K562 (cell line): ENCODE measurements around the gene PIEZO2. TPM values are rescaled to one million over a fixed set of nuclear protein-coding genes. Genes with fewer than 3 reads are reported as not detected.

Experiments used
- ATAC-seq: fragments of 200-7000 bp; cut with Tn5 transposase; 3 replicates; pipeline ENCODE4 v1.9.1; 2020; ENCODE audit warnings: moderate library complexity
- BruUV-seq: library from RNA; stranded (reverse); fragments of 400-500 nt; replicated peaks from 2 replicates; lab custom pipeline; 2021; lab: Mats Ljungman, UMichigan
- CTCF ChIA-PET: fragments of 300-600 bp; formaldehyde crosslinking; extraction: SDS; loops from one replicate; lab custom pipeline; 2021; ENCODE audit warnings: low intra/inter-chr PET ratio; lab: Yijun Ruan, JAX
- POLR2A ChIA-PET: fragments of 300-600, 350-650 bp; sonication (Branson Sonifier 250); formaldehyde crosslinking; extraction: SDS; loops from one replicate; lab custom pipeline; 2021; ENCODE audit warnings: antibody characterized with exemption, inconsistent platforms; lab: Yijun Ruan, JAX
- DNase-seq, 4 experiments: peaks; one replicate each; pipeline versions ENCODE4 v3.0.0 to v3.0.0-alpha.2; 2011 to 2018; ENCODE audit warnings: low spot score in 3 of 4, mixed read lengths in 3 of 4; ENCODE audit errors: extremely low read depth in 1 of 4
- FAIRE-seq: peaks from 2 replicates; lab custom pipeline; 2011; peaks lifted over from hg19 to GRCh38; lab: Jason Lieb, UNC
- H2AFZ ChIP-seq: 2 replicates; pipeline ENCODE4 v1.6.0; 2011; ENCODE audit warnings: low read depth, low read length, control low read depth, inconsistent platforms
- H3K27ac ChIP-seq: fragments of 200-600 bp; 3 replicates; pipeline ENCODE4 v1.8.0; 2011; ENCODE audit warnings: low read depth, mild to moderate bottlenecking, control low read depth, inconsistent platforms, low read length, moderate library complexity, mixed read lengths; ENCODE audit errors: extremely low read depth
- H3K27me3 ChIP-seq, 2 experiments: fragments of 300-600 bp in 1 of 2; 2 replicates in 1 of 2; 3 replicates in 1 of 2; pipeline versions ENCODE4 v1.6.0 to v1.8.0; 2011; ENCODE audit warnings: inconsistent platforms in 2 of 2, low read length in 2 of 2, mild to moderate bottlenecking in 1 of 2, mixed read lengths in 1 of 2, moderate library complexity in 1 of 2; ENCODE audit not compliant: control insufficient read depth in 2 of 2, insufficient read depth in 2 of 2
- H3K36me3 ChIP-seq: fragments of 300-600 bp; 3 replicates; pipeline ENCODE4 v1.8.0; 2011; ENCODE audit warnings: mild to moderate bottlenecking, low read length, inconsistent platforms; ENCODE audit not compliant: control insufficient read depth, insufficient read depth
- H3K4me1 ChIP-seq, 2 experiments: fragments of 200-600 bp in 1 of 2; replicated peaks in 1 of 2; 2 replicates in 1 of 2; 3 replicates in 1 of 2; pipeline versions ENCODE4 v1.5.1 to v1.8.0; 2011; ENCODE audit warnings: inconsistent platforms in 2 of 2, low read length in 2 of 2, mild to moderate bottlenecking in 1 of 2, mixed read lengths in 1 of 2, moderate library complexity in 1 of 2; ENCODE audit not compliant: control insufficient read depth in 2 of 2, insufficient read depth in 2 of 2
- H3K4me2 ChIP-seq: 2 replicates; pipeline ENCODE4 v1.6.1; 2011; ENCODE audit warnings: low read length, control low read depth, inconsistent platforms, mixed read lengths; ENCODE audit not compliant: insufficient read depth
- H3K4me3 ChIP-seq: fragments of 200-600 bp; sonication (generic), shearing (Covaris generic); 2 replicates; pipeline ENCODE4 v1.5.1; 2016; ENCODE audit warnings: control low read depth, inconsistent platforms
- H3K79me2 ChIP-seq: fragments of 200-600 bp; 3 replicates; pipeline ENCODE4 v1.8.0; 2011; ENCODE audit warnings: low read length, inconsistent platforms; ENCODE audit not compliant: control insufficient read depth, insufficient read depth
- H3K9ac ChIP-seq, 2 experiments: 2 replicates each; pipeline versions ENCODE4 v1.6.0 to v1.6.1; 2011; ENCODE audit warnings: low read depth in 2 of 2, low read length in 2 of 2, control low read depth in 1 of 2, inconsistent platforms in 1 of 2, mild to moderate bottlenecking in 1 of 2, mixed read lengths in 1 of 2; ENCODE audit not compliant: insufficient read depth in 1 of 2
- H3K9me1 ChIP-seq: one replicate; pipeline ENCODE4 v1.6.0; 2011; ENCODE audit warnings: inconsistent platforms, mild to moderate bottlenecking, low read length, moderate library complexity; ENCODE audit not compliant: control insufficient read depth, insufficient read depth
- H3K9me3 ChIP-seq: replicated peaks from 2 replicates; pipeline ENCODE4 v1.5.1; 2011; ENCODE audit warnings: low read depth, low read length, inconsistent platforms; ENCODE audit not compliant: control insufficient read depth, insufficient read depth
- H4K20me1 ChIP-seq: replicated peaks from 2 replicates; pipeline ENCODE4 v1.6.1; 2011; ENCODE audit warnings: low read length, inconsistent platforms, mixed read lengths; ENCODE audit not compliant: control insufficient read depth, insufficient read depth
- CBX8 ChIP-seq: fragments of 200-600 bp; sonication (generic); IDR thresholded peaks from 2 replicates; pipeline ENCODE4 v1.6.1; 2012; ENCODE audit warnings: borderline replicate concordance, mixed run types, low read depth, mild to moderate bottlenecking, moderate library complexity, mixed read lengths, low read length, control low read depth, inconsistent platforms; ENCODE audit not compliant: poor library complexity, severe bottlenecking; ENCODE audit errors: extremely low read depth
- CHCHD3 ChIP-seq: fragments of 250-450 bp; sonication (Bioruptor Pico); IDR thresholded peaks from 2 replicates; pipeline ENCODE4 v2.1.2; 2022; ENCODE audit warnings: mild to moderate bottlenecking
- ELF2 ChIP-seq: fragments of 250-450 bp; sonication (Bioruptor Pico); IDR thresholded peaks from 2 replicates; pipeline ENCODE4 v1.5.0; 2021; ENCODE audit warnings: mild to moderate bottlenecking
- ERF ChIP-seq: fragments of 450-650 bp; formaldehyde crosslinking; IDR thresholded peaks from 2 replicates; pipeline ENCODE4 v1.4.0; 2020; ENCODE audit warnings: mild to moderate bottlenecking, mixed read lengths
- GATAD2B ChIP-seq: fragments of 450-650 bp; IDR thresholded peaks from 2 replicates; pipeline ENCODE4 v1.6.1; 2017; ENCODE audit warnings: mild to moderate bottlenecking, borderline replicate concordance
- MCM5 ChIP-seq: fragments of 450-650 bp; IDR thresholded peaks from 2 replicates; pipeline ENCODE4 v1.6.1; 2016; ENCODE audit warnings: low read depth
- NR2C1 ChIP-seq, 2 experiments: fragments of 450-650 bp; IDR thresholded peaks; 2 replicates each; pipeline ENCODE4 v1.6.1; 2017; ENCODE audit warnings: mild to moderate bottlenecking in 2 of 2, antibody characterized with exemption in 1 of 2, inconsistent platforms in 1 of 2, missing compliant biosample characterization in 1 of 2, missing genetic modification characterization in 1 of 2
- PTBP1 ChIP-seq: fragments of 200-400 bp; formaldehyde crosslinking; IDR thresholded peaks from 2 replicates; pipeline ENCODE4 v1.6.1; 2017; ENCODE audit warnings: low read depth, low read length
- TCF15 ChIP-seq: fragments of 250-450 bp; sonication (Bioruptor Pico); IDR thresholded peaks from 2 replicates; pipeline ENCODE4 v1.8.0; 2022; ENCODE audit warnings: moderate library complexity, mild to moderate bottlenecking, inconsistent platforms
- TEAD4 ChIP-seq, 2 experiments: sonication (generic) in 1 of 2; formaldehyde crosslinking in 1 of 2; IDR thresholded peaks; 2 replicates each; pipeline versions ENCODE4 v1.6.1 to v1.8.0; 2012 to 2022; ENCODE audit warnings: borderline replicate concordance in 1 of 2, inconsistent platforms in 1 of 2, low read length in 1 of 2, mild to moderate bottlenecking in 1 of 2, missing genetic modification reagents in 1 of 2
- XRCC4 ChIP-seq: IDR thresholded peaks from one replicate; pipeline ENCODE4 v1.6.1; 2011; ENCODE audit not compliant: insufficient read depth, insufficient read length; ENCODE audit errors: extremely low read depth
- WGBS: fragments of 100-300 bp; shearing (Covaris generic); methylation state at CpG from one replicate; pipeline ENCODE4 v1.1.6; 2016; ENCODE audit warnings: low coverage, mixed read lengths; ENCODE audit not compliant: insufficient coverage; ENCODE audit errors: missing lambda C conversion rate; 5-methylcytosine and 5-hydroxymethylcytosine counted together
- in situ Hi-C: fragments of 300-500 bp; cut with MboI; formaldehyde crosslinking; loops from 4 replicates; pipeline ENCODE4 v1.15.0; 2018; ENCODE audit warnings: inconsistent platforms, mixed read lengths
- intact Hi-C: fragments of 100-400 bp; cut with micrococcal nuclease; formaldehyde crosslinking; loops from 2 replicates; pipeline ENCODE4 v1.14.2; 2022
- polyA plus RNA-seq, 8 experiments: library from polyadenylated mRNA; depleted of rRNA in 4 of 8; stranded (reverse) in 5 of 8; unstranded in 3 of 8; fragments of >200 nt; fragmentation: Nextera tagmentation in 2 of 8; fragmentation: Illumina TruSeq in 1 of 8; extraction: Ambion mirVana in 2 of 8; extraction: Trizol in 1 of 8; gene quantifications; 2 replicates each; pipeline versions ENCODE4 v1.2.1 to v1.2.3, GENCODE V29; 2011 to 2014; ENCODE audit warnings: inconsistent platforms in 1 of 8, missing spikeins in 1 of 8
- total RNA-seq, 7 experiments: library from RNA; depleted of rRNA in 6 of 7; stranded (reverse); fragments of >200 nt in 6 of 7; fragmentation: Illumina TruSeq in 2 of 7; extraction: Trizol in 2 of 7; gene quantifications; 2 replicates each; pipeline versions ENCODE4 v1.2.1 to v1.2.3, GENCODE V29; 2011 to 2021; ENCODE audit warnings: low replicate concordance in 1 of 7
- TF ChIP-seq, protein P1 (sequence below), 3 experiments: IDR thresholded peaks in 2 of 3; conservative IDR thresholded peaks in 1 of 3; 2 replicates each; pipeline ENCODE4 v1.5.1; 2011 to 2012; ENCODE audit warnings: low read length in 3 of 3, mild to moderate bottlenecking in 3 of 3, control low read depth in 2 of 3, improper control_type of control experiment in 1 of 3, inconsistent platforms in 1 of 3, low read depth in 1 of 3, mixed read lengths in 1 of 3, moderate library complexity in 1 of 3; ENCODE audit not compliant: insufficient read depth in 2 of 3

Gene PIEZO2
- total and polyA plus RNA-seq, 9 of the 15 experiments (the other 6 are each of a cell fraction or from before 2014, with no cell fraction given): 0.54 to 4.1 (median 2.0) TPM

DNA sequence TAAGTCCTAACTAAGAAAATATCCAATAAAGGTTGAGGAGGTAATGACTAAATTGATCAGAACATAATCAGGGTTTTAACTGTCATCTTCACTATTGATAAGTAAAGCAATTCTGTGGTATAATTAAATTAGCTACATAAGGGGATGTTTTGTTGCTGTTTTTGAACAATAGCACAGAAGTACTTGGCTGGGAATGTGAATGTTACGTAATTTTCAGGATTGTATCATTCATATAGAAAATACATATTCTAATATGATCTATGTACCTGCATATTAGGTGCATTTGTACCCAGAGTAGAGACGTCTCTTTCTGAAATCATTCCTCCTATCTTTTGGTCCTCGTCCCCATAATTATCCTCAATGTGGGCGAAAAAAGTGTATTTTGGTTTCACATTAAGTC is 109.0 kb downstream of the PIEZO2 start:
- POLR2A ChIA-PET: no interaction called here
- H3K9me3 ChIP-seq: no peaks in the 10 kb centered on the region
- no peaks in the 10 kb centered on the region for H3K36me3 ChIP-seq
- no peak overlapping the region for H3K4me3 ChIP-seq
- no peak overlapping the region for H3K27ac ChIP-seq
- no peaks in the 10 kb centered on the region; the same call in none of the 2 replicates for H4K20me1 ChIP-seq
- 0% methylated on average over 4 of the region's 4 CpGs for WGBS
- no peaks in the 10 kb centered on the region for H3K79me2 ChIP-seq
- H3K4me1 ChIP-seq: no peaks in the 10 kb centered on the region
- H2AFZ ChIP-seq: no peak overlapping the region
- intact Hi-C loops (loop anchor here (5.0 kb wide), 1 partner anchor 253 kb away; no protein-coding TSS in a partner anchor), in situ Hi-C loops (no loop called here)
- CTCF ChIA-PET: interaction anchor here (0.8 kb wide), 1 partner anchor 189 kb away, joined by 4 read pairs; no protein-coding TSS in a partner anchor
- no peak for DNase-seq
- ATAC-seq: no peak
- H3K9ac ChIP-seq: no peak overlapping the region
- H3K4me2 ChIP-seq: no peak overlapping the region
- H3K9me1 ChIP-seq: no peaks in the 10 kb centered on the region
- H3K27me3 ChIP-seq: 0 out of 5 replicates have a peak, but pooled peaks cover 0 to under 1% of the 10 kb centered on the region in 2 experiments
- TF ChIP-seq NR2C1 (IDR thresholded peaks at IDR 0.05): no peak
- no peak for TF ChIP-seq NR2C1 (tag; IDR thresholded peaks at IDR 0.05)
- FAIRE-seq: no peak
- BruUV-seq: no TSS peak

- no peak for TF ChIP-seq TCF15
- TF ChIP-seq ELF2 (CRISPR knock-in tag): no peak
- TF ChIP-seq PTBP1: no peak
- no peak for TF ChIP-seq GATAD2B
- no peak for TF ChIP-seq XRCC4
- TF ChIP-seq TEAD4 (IDR thresholded peaks at IDR 0.05; ENCODE audit: low read length): no peak
- TF ChIP-seq TEAD4 (CRISPR knock-in tag; IDR thresholded peaks at IDR 0.05; ENCODE audit: borderline replicate concordance): no peak
- no peak for TF ChIP-seq ERF (CRISPR knock-in tag)
- TF ChIP-seq, protein P1, sequence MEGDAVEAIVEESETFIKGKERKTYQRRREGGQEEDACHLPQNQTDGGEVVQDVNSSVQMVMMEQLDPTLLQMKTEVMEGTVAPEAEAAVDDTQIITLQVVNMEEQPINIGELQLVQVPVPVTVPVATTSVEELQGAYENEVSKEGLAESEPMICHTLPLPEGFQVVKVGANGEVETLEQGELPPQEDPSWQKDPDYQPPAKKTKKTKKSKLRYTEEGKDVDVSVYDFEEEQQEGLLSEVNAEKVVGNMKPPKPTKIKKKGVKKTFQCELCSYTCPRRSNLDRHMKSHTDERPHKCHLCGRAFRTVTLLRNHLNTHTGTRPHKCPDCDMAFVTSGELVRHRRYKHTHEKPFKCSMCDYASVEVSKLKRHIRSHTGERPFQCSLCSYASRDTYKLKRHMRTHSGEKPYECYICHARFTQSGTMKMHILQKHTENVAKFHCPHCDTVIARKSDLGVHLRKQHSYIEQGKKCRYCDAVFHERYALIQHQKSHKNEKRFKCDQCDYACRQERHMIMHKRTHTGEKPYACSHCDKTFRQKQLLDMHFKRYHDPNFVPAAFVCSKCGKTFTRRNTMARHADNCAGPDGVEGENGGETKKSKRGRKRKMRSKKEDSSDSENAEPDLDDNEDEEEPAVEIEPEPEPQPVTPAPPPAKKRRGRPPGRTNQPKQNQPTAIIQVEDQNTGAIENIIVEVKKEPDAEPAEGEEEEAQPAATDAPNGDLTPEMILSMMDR (IDR thresholded peaks at IDR 0.05 in 2 of 3, conservative IDR thresholded peaks at IDR 0.05 in 1 of 3; ENCODE audit: insufficient read depth in 2 of 3, low read depth in 1 of 3, low read length in 3 of 3): no peak
- no peak for TF ChIP-seq MCM5
- no peak for TF ChIP-seq CHCHD3 (CRISPR knock-in tag)
- TF ChIP-seq CBX8: no peak
- no peak for ATAC-seq
- no peak overlapping the region for H3K9ac ChIP-seq
- WGBS: 0% methylated on average over 3 of the region's 3 CpGs
- H4K20me1 ChIP-seq: no peaks in the 10 kb centered on the region; the same call in none of the 2 replicates
- no peak overlapping the region for H2AFZ ChIP-seq
- FAIRE-seq: no peak
- no peaks in the 10 kb centered on the region for H3K36me3 ChIP-seq
- intact Hi-C loops (no loop called here), in situ Hi-C loops (no loop called here)
- DNase-seq: no peak
- no peak overlapping the region for H3K4me3 ChIP-seq
- H3K79me2 ChIP-seq: no peaks in the 10 kb centered on the region
- POLR2A ChIA-PET: interaction anchor here (0.7 kb wide), 1 partner anchor 246 kb away, joined by 3 read pairs; no protein-coding TSS in a partner anchor
- H3K9me1 ChIP-seq: no peaks in the 10 kb centered on the region
- no peaks in the 10 kb centered on the region for H3K4me1 ChIP-seq
- no TSS peak for BruUV-seq
- H3K27ac ChIP-seq: no peak overlapping the region
- 0 out of 5 replicates have a peak, but pooled peaks cover 0 to 2% of the 10 kb centered on the region in 2 experiments for H3K27me3 ChIP-seq
- CTCF ChIA-PET: no interaction called here
- no peak overlapping the region for H3K4me2 ChIP-seq
- H3K9me3 ChIP-seq: no peaks in the 10 kb centered on the region
Observed at GRCh38 chr18:11037533-11038240, 111.7 kb downstream of the PIEZO2 start.
